HG02870 (cell line): ENCODE data around the gene ZSCAN25.
"Not testable (repeated sequence)": the region's sequence is repeated elsewhere in the genome, so short reads cannot be mapped to it uniquely, and the experiment has no call there.

Experiments used
- ATAC-seq: cut with Tn5 transposase; IDR thresholded peaks from one replicate; pipeline ENCODE4 v1.9.1; 2021; ENCODE audit warnings: mild to moderate bottlenecking, moderate library complexity; ENCODE audit not compliant: unreplicated experiment

The ZSCAN25 gene

DNA sequence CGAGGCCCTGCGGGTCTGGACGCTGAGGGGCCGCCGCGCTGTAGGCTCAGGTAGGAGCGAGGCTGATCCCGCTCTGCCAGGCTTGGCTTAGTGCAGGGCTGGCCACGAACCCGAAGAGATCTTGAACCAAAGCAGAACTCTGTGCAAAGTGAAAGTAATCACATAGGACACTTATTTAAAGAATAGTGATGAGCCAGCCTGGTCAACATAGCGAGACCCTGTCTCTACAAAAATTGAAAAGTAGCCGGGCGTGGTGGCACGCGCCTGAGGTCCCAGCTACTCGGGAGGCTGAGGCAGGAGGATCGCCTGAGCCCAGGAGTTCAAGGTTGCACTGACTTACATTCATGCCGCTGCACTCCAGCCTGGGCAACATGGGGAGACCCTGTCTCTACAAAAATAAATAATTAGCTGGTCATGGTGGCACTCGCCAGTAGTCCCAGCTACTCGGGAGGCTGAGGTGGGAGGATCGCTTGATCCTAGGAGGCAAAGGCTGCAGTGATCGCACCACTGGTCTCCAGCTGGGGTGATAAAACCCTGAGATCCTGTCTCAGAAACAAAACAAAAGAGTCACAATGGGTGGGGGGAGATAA is 541 bp downstream of the ZSCAN25 start:
- ATAC-seq = no peak

DNA sequence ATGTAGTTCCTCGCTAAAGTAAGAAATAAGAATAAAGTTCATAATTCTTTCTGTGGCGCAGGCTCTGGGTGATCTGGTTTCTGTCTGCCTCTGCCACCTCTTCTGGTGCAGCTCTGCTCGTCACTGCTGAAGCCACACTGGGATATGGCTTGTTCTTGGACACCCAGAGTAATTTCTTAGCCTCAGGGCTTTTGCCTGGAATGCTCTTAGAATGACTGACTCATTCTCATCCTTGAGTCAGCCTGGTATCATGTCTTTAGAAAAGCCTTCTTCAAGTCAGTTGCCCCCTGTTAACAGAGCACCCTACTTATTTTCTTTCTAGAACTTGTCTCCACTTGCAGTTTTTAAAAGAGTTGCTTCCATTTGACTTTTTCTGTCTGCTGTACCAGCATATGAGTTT is 2.0 kb downstream of the ZSCAN25 start:
- ATAC-seq = no peak

DNA sequence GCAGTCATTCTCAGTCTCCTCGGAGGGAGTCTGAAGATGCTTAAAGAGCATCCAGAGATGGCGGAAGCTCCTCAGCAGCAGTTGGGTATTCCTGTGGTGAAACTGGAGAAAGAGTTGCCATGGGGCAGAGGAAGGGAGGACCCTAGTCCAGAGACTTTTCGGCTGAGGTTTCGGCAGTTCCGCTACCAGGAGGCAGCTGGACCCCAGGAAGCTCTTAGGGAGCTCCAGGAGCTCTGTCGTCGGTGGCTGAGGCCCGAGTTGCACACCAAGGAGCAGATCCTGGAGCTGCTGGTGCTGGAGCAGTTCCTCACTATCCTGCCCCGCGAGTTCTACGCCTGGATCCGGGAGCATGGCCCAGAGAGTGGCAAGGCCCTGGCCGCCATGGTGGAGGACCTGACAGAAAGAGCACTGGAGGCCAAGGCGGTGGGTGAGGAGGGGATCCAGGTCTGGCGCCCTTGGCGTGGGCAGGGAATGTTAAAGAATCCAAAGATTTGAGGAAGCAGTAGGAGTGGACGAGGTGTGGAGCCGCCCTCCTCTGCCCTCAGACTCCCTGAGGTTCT is 2.9 kb downstream of the ZSCAN25 start:
- ATAC-seq = no peak

DNA sequence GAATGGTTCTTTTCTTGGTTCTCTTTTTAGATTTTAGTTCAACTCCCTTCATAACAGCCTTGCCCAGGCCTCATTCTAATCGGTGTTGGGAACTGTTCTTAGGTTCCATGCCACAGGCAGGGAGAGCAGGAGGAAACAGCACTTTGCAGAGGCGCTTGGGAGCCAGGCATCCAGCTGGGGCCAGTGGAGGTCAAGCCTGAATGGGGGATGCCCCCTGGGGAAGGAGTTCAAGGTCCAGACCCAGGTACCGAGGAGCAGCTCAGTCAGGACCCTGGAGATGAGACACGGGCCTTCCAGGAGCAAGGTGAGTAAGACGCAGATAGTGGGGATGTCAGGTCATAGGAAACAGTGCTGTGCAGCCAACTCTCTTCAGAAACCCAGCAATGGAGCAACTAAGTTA is 4.5 kb downstream of the ZSCAN25 start:
- no peak for ATAC-seq

DNA sequence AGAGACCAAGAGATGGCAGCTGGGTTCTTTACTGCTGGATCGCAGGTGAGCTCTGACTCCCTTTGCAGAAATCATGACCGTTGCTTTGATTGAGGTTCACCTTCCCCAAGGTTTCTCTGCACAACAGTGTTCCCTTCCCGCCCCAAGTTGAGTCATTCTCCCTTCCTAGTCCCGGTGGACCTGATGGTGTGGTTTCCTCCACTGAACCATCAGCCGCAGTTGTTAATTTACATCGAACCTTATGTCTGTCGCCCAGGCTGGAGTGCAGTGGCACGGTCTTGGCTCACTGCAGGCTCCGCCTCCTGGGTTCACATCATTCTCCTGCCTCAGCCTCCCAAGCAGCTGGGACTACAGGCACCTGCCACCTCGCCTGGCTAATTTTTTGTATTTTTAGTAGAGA is 5.8 kb downstream of the ZSCAN25 start:
- ATAC-seq = no peak

DNA sequence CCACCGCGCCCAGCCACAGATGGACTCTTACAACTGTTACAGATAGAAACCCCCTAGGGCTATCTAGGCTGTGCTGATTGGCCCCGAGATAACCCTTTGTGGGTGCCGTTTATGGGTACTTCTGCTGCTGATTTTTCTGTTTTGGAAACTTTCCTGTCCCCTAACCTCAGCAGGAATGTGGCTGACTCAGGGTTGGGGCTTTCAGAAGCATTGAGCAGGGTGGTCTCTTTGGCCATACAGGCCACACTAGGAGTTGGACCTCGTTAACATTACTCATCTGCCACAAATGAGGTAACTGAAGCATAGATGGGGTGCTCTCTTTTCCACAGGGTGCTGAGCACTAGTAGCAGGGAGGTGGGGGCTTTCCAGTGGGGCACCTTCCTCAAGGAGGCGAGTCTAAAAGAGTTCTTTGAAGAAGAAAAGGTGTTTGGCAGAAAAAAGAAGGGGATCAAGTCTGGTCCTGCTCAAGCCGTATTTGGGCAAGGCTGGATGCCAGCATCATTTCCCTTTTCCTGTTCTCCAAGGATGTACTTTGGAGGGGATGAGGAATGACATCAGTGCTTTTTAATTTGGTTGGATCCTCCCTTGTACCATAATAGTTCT is 6.4 kb downstream of the ZSCAN25 start:
- no peak for ATAC-seq

DNA sequence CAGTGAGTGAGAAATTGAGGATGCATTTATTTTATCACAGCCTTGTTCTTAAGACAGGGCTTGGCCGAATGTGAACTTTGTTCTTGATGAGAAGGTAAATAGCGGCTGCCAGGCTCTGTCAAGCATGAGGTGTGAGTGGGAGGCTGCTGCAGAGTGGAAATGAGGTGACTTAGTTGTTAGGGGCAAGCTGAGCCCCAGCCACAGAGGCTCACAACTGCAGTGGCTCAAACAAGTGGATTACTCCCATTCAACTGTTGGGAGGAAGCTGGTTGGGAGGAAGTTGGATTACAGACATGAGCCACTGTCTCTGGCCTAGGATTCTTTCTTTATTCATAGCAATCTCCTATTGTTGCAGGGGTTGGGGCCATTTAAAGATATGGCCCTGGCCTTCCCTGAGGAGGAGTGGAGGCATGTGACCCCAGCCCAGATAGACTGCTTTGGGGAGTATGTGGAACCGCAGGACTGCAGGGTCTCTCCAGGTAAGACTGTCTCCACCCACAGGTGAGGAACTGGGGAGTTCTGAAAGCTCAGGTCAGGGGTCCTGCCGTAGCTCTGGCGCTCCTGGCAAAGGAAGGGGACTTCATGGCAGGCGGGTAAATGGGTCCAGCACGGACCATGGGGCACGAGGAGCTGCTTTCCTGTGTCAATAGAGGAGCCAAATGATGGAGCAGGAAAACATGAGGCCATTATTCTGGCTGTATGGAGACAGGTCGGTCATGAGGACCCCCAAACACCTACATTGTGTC is 7.1 kb downstream of the ZSCAN25 start:
- no peak for ATAC-seq

DNA sequence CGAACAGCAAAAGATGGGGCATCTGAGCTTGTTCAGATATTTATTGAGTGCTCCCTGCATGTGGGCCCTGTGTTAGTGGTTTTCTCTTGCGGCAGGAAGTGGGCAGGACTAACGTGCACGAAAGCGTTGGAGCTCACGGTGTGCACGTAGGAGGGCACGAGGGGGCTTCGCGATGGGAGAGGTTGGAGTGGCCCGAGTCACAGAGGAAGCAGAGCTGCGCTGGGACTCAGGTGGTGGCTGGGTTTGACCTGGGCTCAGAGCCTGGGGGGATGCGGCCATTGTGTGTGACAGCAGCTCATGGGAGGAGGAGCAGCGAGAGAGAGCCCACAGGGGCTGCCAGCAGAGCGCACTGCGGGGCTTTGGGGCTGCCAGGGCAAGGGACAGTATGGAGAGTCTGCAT is 7.7 kb downstream of the ZSCAN25 start:
- no peak for ATAC-seq

DNA sequence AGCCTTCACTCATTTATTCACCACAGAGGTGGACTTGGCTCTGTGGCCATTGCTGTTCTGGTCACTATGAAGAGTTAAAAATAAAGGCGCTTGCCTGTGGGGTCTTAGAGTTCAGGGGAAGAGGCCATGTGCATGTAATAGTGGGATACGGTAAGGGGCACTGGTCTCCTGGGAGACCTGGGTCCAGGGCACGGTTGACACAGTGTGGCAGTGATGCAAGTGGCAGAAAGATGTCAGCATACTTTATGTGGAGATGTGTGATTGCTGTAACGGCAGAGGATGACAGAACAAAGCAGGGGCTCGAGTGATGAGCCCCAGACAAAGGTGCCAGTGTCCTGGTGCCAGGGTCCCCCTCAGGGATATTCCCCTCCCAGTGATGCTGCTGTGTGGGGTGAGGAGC is 8.6 kb downstream of the ZSCAN25 start:
- ATAC-seq = no peak

DNA sequence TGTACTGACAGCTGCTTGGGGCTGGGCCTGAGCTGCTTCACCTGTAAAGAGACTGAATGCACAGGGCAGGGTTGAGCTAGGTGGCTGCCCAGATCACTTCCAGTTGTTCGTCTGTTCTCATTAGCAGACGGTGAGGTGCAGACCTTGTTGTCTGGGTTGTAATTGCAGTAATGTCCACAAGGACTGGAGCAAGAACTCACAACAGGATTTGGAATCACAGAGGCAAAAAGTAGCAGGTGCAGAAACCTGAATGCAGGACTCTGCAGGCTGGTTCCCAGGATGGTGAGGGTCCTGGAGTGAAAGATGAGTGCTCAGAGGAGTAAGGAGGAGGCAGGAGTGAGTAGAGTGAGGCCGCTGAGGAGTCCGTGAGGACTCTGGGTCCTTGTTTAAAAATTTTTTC is 9.2 kb downstream of the ZSCAN25 start:
- ATAC-seq = no peak

DNA sequence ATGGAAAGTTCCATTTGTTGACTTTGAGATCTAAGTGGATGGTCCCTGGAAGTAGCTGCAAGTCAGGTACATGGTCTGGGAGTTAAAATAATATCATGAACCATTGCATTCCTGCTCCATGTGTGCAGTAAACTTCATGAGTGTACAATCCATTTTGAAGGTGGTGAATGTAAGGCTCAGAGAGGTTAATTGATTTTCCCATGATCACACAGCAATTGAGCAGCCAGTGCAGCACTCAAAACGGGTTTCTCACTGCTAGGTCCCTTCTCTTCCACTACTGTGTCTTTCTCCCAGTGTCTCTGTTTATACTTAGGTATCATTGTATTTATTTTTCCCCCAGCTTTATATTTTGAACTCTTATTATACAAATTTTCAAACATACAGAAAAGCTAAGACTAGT is 9.9 kb downstream of the ZSCAN25 start:
- no peak for ATAC-seq

DNA sequence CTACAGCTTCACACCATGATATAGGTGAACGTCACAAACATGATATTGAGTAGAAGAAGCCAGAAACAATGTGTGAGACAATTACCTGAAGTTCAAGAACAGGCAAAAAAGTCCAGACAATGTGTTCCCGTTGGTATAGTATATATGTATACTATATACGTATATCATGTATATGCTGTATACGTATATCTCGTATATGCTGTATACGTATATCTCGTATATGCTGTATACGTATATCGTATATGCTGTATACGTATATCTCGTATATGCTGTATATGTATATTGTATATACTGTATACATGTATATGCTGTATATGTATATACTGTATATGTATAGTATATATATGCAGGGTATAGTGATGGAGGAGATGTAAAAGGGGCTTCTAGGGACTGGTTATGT is 10.8 kb downstream of the ZSCAN25 start:
- no peak for ATAC-seq

DNA sequence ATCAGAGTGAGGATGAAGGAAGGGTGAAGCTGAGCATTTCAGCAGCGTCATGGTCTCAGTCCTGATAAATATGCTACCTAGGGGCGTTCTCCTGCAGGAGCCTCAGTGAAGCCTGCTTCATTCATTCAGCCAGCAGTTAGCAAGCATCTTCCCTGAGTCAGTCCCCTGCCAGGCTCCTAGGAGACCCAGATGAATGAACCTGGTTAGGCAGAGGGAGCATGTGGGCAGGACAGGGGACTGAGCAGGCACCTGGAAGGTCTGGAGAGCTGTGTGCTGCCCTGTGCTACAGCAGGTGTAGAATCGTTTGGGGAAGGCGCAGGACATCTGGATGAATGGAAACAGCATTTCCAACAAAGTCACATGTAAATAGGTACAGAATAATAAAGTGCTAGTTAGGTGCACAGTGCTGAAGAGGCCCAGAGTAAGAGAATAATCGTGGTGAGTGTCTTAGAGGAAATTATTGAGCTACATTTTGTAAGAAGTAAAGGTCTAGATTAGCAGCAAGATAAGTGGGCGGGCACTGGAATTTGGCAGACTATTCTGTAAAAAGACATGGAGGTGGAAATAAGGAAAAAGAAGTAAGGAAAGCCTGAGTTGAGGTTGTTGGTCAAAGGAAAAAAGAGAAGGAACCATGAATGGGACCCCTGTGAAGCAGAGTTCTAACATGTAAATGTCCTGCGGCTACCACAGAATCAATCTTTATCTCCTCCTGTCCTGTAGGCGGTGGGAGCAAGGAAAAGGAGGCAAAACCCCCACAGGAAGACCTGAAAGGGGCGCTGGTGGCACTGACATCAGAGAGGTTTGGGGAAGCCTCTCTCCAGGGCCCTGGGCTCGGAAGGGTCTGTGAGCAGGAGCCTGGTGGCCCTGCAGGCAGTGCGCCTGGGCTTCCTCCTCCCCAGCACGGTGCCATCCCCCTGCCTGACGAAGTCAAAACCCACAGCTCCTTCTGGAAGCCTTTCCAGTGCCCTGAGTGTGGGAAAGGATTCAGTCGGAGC is 12.0 kb downstream of the ZSCAN25 start:
- ATAC-seq = no peak

DNA sequence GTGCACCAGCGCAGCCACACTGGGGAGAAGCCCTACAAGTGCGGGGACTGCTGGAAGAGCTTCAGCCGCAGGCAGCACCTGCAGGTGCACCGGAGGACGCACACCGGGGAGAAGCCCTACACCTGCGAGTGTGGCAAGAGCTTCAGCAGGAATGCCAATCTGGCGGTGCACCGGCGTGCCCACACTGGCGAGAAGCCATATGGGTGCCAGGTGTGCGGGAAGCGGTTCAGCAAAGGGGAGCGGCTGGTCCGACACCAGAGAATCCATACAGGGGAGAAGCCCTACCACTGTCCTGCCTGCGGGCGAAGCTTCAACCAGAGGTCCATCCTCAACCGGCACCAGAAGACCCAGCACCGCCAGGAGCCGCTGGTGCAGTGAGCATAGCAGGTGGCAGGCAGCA is 12.9 kb downstream of the ZSCAN25 start:
- no peak for ATAC-seq

DNA sequence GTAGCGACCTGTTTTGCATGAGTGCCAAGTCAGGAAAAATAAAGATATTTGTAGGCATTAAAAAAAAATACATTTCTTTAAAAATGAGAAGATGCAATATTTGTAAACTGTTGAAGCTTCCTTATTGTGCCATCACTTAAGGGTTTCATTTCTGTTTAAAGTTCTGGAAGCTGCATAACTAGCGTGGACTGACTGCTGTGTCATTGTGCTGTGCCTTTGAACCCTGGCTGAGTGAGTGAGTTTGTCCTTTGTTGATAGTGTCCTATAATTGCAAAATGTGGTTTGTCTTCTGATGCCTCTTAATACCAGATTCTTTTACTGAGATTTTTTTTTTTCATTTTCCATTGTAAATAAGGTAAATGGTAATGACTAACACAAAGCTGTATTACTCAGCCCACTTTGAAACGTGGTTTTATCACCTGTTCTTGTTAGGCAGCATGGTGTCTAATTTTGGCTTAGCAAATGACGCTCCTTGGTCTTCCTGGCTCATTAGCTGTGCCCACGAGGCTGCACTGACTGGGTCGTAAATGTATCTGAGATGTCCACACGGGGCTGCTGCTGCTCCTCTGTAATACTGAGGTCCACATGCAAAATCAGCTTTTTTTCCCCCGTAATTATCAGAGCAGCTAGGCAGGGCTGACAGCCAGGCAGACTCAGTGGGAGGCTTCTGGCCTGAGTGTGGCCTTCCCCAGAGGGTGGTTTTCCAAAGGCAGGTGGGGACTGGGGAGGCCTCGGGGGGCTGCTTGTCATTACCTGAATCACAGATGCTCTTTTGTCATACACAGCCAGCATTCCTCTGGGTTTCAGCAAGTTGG is 14.8 kb downstream of the ZSCAN25 start:
- no peak for ATAC-seq

DNA sequence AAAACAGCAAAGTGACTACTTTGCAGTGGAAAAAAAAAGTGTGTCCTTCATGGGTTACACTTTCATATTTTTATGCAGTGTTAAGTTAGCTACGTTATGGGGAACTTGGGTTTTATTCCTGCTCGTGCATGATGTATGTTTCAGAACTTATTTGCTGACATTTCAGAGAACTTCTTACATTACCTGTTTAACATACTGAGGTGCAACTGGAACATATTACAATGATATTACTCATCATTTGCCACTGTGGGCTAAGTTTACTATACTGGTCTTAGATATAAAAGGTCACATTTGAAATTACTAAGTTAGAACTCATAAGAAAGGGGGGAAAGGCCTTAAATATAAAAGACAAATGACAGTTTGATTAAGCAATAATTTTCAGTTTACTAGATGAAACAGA is 20.7 kb downstream of the ZSCAN25 start:
- not testable (repeated sequence) for ATAC-seq

DNA sequence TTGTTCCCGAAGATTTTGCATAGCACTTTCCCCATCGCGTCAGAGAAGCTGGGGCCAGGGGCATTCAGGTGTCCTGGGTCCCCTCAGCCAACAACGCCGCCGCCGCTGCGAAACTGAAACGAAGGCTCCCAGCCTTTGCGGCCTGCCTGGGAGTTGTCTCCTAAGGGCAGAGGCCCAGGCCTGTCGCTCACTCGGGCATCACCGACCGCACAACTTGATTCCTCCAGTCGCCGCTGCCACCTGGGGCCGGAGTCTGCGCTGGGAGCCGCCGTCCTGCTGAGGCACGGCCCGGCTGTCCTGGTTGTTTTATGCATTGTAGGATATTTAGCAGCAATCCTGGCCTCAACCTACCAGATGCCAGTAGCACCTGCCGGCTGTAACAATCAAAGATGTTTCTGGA is 22.0 kb downstream of the ZSCAN25 start:
- ATAC-seq = no peak

DNA sequence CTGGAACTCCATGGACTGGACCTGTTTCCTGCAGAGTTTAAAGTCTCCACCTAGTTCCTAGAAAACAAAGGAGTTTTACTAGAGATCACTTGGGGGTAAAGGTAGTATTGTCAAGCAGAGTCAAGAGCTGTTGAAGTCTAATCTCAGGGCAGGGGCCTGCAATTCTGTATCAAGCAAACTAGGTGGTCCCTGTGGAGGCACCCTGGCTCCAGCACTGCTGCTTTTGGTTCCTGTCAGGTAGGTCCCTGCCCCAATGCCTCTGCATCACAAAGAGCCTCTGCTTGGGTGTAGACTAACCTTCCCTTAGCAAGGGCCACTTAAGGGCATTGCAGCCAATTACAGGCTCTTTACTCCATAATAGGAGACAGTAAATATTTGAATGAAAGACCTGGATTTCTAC is 22.5 kb downstream of the ZSCAN25 start:
- ATAC-seq = no peak

DNA sequence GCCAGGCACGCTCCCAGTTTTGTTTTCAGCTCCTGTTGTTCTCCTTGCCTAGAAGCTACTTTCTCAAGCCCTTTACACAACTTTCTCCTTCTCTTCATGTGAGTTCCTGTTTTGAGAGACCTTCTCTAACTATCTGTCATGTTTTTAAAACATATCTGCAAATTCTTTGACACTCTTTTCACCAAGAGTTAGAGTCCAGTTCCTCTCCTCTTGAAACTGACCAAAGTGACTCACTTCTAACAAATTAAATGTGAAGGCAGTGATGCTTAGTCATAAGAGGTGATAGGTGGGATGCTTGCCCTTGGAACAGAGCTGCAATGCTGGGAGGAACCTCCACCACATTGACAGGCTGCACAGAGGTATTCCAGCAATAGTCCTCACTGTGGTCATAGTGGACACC is 25.3 kb downstream of the ZSCAN25 start:
- ATAC-seq = no peak

DNA sequence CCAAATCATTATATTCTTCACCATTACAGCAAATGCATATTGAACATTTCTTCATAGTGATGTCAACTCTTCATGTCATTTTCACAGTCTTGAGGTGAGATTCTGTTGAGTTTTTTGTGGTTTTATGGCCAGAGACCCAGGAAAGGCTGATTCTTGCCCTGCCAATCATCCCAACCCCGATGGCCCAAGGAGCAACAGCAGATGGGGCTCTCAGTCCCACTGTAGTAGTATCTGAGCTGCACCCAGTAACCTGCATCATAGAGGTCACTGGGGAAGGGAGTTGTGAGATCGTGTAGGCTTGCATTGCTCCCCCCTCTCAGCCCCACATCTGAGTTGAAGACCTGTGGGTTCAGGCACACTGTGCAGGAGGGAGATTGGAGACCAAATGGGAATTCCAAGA is 26.7 kb downstream of the ZSCAN25 start:
- no peak for ATAC-seq
